NB4 (cell line): ENCODE results near the gene SCGB2B2.
"Not testable (repeated sequence)": the region's sequence is repeated elsewhere in the genome, so short reads cannot be mapped to it uniquely, and the experiment has no call there.

Source experiments
- DNase-seq: peaks from one replicate; pipeline ENCODE4 v3.0.0; 2010; ENCODE audit warnings: low read depth
- H3K4me3 ChIP-seq: one replicate; pipeline ENCODE4 v1.5.1; 2011; ENCODE audit warnings: mild to moderate bottlenecking, low read depth, low read length, moderate library complexity
- CTCF ChIP-seq: IDR thresholded peaks from one replicate; pipeline ENCODE4 v1.5.1; 2012; ENCODE audit warnings: low read depth, low read length
- MAX ChIP-seq: IDR thresholded peaks from 2 replicates; pipeline ENCODE4 v1.6.1; 2011; ENCODE audit warnings: low read depth, low read length
- MYC ChIP-seq: IDR thresholded peaks from 2 replicates; pipeline ENCODE4 v1.6.1; 2011; ENCODE audit warnings: low read depth, low read length
- POLR2A ChIP-seq: IDR thresholded peaks from 2 replicates; pipeline ENCODE4 v1.6.1; 2011; ENCODE audit warnings: mild to moderate bottlenecking; ENCODE audit not compliant: insufficient read length; ENCODE audit errors: extremely low read depth

SCGB2B2 gene

DNA sequence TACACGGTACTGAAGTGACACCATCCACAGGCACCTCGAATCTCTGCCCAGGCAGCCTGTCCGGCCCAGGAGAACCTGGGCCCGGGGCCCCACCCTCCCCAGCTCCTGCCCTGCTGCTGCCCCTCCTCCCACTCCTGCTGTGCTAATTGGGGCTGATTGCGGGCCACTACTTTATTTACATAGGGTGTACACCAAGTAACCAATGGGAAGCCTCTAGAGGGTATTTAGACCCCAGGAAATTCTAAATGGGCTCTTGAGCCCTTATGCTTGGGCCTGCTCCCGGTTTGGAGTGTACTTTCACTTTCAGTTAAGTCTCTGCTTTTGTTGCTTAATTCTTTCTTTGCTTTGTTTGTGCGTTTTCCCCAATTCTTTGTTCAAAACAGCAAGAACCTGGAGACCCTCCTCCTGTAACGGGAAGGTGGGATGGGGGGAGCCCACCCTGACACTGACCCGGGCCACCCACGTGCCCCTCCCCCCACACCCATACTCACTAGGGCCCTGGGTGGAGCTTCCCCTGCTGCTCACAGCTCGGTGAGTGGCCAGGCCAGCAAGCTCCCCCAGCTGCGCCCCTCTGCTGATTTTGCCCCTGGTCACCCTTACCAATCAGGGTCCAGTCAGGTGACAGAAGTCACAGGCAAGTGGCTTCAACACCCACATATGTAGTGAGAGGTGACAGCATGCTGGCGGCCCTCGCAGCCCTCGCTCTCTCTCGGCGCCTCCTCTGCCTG, 9.4 kb downstream of the SCGB2B2 start:
- TF ChIP-seq MAX (no peak), CTCF (no peak), MYC (no peak), POLR2A (no peak)
- peak overlapping the region; percentile 63 for H3K4me3 ChIP-seq
- DNase-seq, result peak; percentile 52

- TF ChIP-seq POLR2A (no peak), MYC (no peak), MAX (no peak), CTCF (no peak)
- no peak for DNase-seq
- H3K4me3 ChIP-seq, result peak overlapping the region; percentile 63
Observed at GRCh38 chr19:34666958-34667265, 10.0 kb downstream of the SCGB2B2 start.

DNA sequence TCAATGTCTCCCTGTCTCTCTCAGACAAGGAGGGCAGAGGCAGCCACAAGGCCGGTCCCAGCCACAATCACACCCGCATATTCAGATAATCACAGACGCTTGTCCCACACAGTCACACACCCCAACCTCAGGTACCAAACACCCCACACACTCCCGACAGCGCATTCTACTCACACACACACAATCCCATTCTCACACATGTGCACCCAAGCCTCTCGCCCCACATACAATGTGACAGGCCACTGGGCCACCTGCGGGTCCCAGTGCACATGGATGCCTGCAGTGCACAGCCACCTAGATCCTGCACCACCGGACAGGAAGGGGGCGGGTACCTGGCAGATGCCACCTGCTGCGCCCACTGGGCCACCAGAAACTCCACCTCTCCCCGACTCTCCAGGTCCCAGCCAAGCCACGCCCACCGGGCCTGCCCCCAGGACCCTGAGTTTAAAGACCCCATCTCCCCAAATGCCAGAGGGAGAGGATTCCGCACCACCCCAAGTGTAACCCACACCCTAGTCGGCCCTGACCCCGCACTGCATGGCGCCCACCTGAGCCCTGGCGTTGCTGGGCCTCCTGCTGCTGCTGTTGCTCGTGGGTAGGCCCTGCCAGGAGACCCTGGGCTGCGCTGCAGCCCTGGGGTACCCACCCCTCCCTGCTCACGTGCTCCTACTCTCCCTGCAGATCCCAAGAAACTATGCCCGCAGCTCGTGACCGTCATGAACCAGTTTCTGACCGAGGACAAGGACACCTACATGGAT, 10.6 kb downstream of the SCGB2B2 start:
- DNase-seq, result no peak
- no peak for TF ChIP-seq POLR2A
- no peak for TF ChIP-seq MAX
- TF ChIP-seq MYC, result no peak
- no peak for TF ChIP-seq CTCF
- H3K4me3 ChIP-seq, result no peak overlapping the region

DNA sequence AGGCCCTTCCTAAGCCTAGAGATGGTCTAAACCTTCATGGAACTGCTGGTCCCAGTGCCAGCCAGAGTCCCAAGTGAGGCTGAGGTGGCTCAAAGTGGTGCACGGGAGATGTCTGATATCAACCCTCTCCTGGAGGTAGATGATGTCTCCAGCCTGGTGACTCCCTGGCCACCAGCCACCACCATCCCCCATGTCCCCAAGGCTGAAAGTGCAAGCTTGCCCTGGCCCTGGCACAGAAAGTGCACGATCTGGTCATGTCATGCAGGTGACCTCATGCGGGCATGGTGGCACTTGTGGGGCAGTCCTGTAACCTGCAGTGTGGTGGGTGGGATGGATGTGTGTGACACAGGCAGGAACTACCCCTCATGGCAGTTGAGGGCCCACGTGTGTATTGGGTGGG, 11.7 kb downstream of the SCGB2B2 start:
- H3K4me3 ChIP-seq, DNase-seq: not testable (repeated sequence)

DNA sequence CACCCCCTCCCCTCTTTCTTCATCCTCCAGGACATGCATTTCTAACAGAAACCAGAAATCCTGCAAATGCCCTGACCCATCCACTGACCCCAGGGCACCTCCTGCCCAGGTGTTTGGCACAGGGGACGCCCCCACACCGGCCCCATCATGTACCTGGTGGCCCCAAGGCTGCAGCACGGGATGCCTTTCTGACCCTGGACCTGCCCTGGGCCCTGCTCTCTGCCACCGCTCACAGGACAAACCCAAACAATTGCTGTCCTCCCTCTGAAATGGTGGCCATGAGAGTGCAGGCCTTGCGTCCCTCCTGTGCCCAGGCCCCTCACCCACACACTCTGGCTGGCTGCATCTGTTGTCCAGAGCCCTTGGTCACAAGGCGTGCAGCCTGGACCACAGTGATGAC, 12.1 kb downstream of the SCGB2B2 start:
- no peak overlapping the region for H3K4me3 ChIP-seq
- DNase-seq, result no peak
- TF ChIP-seq CTCF (no peak), POLR2A (no peak), MAX (no peak), MYC (no peak)

- DNase-seq, result no peak
- TF ChIP-seq MYC (no peak), MAX (no peak), POLR2A (no peak), CTCF (no peak)
- no peak overlapping the region for H3K4me3 ChIP-seq
Observed at GRCh38 chr19:34664168-34664567, 12.8 kb downstream of the SCGB2B2 start.
